AG09309 (cell line): ENCODE data around the gene ITPK1.

Experiments used
- DNase-seq: peaks from one replicate; pipeline ENCODE4 v3.0.0-alpha.2; 2010; ENCODE audit warnings: low read depth
- H3K4me3 ChIP-seq: 2 replicates; pipeline ENCODE4 v1.5.1; 2011; ENCODE audit warnings: mild to moderate bottlenecking, low read depth, low read length, moderate library complexity; ENCODE audit not compliant: control insufficient read depth
- TF ChIP-seq, protein P1 (sequence below): IDR thresholded peaks from 2 replicates; pipeline ENCODE4 v1.5.1; 2011; ENCODE audit warnings: mild to moderate bottlenecking, low read depth, low read length, inconsistent platforms; ENCODE audit not compliant: insufficient read depth, control insufficient read depth; ENCODE audit errors: missing control alignments

The ITPK1 gene

DNA sequence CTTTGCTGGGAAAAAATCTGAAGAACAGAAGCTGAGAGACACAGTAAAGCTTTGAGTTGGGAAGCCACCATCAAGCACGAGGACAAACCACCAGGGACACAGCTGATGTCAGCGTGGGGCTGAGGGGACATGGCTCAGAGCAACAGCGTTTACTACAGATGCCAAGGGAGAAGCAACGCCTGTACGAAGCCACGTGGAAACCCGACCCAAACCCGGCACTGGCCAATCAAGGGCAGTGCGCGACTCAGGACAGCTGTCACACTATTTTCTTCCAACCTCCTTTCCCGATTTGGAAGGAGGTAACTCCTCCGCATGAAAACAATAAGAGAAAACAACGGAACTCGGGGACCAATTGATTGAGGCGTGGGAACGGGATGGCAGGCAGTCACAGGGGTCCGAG lies 213.0 kb downstream of the ITPK1 start:
- TF ChIP-seq, protein P1, sequence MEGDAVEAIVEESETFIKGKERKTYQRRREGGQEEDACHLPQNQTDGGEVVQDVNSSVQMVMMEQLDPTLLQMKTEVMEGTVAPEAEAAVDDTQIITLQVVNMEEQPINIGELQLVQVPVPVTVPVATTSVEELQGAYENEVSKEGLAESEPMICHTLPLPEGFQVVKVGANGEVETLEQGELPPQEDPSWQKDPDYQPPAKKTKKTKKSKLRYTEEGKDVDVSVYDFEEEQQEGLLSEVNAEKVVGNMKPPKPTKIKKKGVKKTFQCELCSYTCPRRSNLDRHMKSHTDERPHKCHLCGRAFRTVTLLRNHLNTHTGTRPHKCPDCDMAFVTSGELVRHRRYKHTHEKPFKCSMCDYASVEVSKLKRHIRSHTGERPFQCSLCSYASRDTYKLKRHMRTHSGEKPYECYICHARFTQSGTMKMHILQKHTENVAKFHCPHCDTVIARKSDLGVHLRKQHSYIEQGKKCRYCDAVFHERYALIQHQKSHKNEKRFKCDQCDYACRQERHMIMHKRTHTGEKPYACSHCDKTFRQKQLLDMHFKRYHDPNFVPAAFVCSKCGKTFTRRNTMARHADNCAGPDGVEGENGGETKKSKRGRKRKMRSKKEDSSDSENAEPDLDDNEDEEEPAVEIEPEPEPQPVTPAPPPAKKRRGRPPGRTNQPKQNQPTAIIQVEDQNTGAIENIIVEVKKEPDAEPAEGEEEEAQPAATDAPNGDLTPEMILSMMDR = no peak
- no peak for DNase-seq
- no peak overlapping the region for H3K4me3 ChIP-seq

DNA sequence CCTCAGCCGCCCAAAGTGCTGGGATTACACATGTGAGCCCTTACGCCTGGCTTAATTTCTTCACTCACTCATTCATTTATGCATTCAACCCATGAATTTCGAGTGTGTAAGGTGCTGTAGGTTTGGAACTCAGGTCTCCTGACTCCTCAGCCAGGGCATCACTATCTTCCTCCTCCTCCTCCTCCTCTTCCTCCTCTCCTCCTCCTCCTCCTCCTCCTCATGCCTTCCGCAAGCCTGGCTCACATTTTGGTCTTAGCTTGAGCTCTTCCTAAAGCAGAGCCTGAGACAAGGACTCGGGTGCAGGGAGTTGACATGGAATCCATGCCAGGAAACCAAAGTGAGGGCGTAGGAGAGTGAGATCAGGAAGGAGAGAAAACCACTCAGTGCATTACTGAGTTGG lies 213.5 kb downstream of the ITPK1 start:
- TF ChIP-seq, protein P1 = no peak
- DNase-seq = no peak
- no peak overlapping the region for H3K4me3 ChIP-seq

DNA sequence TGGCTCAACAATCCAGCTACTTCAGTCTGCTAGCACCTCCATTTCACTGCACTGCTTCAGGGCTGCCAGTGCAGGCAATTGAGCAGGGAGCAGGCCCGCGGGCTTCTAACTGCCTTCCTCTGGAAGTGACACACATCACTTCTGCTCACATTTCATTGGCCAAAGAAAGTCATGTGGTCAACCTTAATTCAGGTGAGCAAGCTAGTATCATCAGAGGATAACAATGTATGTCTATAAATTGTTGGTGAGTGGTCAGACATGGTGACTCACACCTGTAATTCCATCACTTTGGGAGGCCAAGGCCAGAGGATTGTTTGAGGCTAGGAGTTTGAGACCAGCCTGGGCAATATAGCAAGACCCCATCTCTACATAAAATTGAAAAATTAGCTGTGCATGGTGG lies 215.1 kb downstream of the ITPK1 start:
- TF ChIP-seq, protein P1 = no peak
- DNase-seq = no peak
- H3K4me3 ChIP-seq = no peak overlapping the region

DNA sequence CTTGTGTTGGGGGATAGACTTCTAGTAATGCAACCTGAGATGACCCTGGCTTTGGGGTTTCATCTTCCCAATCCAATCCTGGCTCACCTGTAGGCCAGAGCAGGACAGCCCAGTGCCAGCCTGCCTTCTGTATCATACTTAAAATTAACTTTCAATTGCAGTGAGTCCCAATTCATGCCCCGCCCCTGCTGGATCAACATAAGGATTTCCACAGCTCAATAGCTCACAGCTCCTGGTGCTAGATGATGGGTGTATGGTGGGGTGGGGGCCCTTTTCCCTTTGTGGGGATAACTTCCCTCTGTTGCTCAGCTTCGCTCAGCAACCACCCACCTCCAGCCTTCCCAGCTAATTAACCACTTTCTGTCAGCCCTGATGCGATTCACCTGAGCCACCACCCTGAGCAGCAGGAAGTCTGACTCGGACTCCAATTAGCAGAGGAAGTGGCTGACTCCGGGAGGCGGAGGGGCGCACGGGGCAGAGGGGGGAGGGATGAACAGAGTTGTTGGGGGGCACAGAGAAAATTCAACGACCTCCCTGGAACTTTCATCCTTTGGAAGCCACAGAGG lies 217.1 kb downstream of the ITPK1 start:
- H3K4me3 ChIP-seq = no peak overlapping the region
- TF ChIP-seq, protein P1 = no peak
- DNase-seq = no peak

DNA sequence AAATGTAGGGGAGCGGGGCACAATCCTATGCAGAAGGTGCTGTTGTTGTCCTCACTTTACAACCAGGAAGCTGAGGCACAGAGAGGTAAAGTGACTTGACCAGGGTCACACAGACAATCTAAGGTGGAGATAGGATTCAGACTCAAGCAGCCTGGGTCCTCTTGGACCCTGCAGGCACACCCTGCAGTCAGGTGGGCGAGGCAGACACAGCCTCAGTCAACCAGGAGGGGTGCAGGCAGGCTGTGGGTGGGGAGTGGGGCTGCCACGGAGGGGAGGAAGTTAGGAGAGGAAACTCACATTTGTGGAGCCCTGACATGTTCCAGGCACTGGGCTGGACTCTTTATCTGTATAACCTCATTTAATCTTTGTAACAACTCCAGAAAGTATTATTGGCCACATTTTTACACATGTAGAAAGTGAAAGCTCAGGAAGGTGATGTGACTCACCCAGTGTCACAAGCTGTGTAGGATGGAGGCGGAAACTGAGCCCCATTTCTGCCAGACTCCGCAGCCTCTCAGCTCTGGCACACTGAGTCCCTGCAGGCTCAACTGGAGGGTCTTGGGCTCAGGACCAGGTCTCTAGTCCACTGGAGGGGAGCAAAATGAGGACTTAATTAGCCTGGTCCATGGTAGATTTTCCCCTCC lies 217.7 kb downstream of the ITPK1 start:
- no peak for DNase-seq
- H3K4me3 ChIP-seq = no peak overlapping the region
- TF ChIP-seq, protein P1 = no peak

DNA sequence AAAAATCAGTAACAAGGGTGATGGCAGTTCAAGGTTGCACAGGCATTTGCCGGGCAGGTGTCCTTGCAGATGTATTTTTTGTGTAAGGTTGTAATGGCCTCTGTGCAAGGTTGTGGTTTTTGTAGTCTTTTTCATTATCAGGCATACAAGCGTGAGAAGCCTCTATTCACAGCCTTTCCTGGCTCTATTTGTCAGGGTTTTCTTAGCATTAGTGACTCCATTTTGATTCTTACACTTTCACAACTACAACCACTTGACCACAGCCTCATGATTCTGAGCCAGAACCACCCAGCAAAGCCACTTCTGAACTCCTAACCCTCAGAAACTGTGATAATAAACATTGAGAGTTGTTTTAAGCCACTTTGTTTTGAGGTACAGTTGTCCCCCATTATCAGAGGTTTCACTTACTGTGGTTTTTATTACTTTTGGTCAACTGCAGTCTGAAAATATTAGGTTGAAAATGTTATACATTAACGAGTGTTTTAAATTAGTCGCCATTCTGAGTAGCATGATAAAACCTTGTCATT lies 220.3 kb downstream of the ITPK1 start:
- no peak overlapping the region for H3K4me3 ChIP-seq
- TF ChIP-seq, protein P1 = no peak
- DNase-seq = no peak
